GM19043 (cell line): ENCODE results near the gene IRF6.

Source experiments
- ATAC-seq: cut with Tn5 transposase; IDR thresholded peaks from one replicate; pipeline ENCODE4 v1.9.1; 2021; ENCODE audit warnings: low read depth; ENCODE audit not compliant: unreplicated experiment

IRF6 gene

GRCh38 chr1:209790286-209791193 is 15.4 kb downstream of the IRF6 start:
- ATAC-seq = no peak

GRCh38 chr1:209789245-209789644 is 16.7 kb downstream of the IRF6 start:
- ATAC-seq = no peak

GRCh38 chr1:209787551-209787950 is 18.4 kb downstream of the IRF6 start:
- ATAC-seq = no peak

- ATAC-seq = no peak
Observed at GRCh38 chr1:209786146-209786545, 19.8 kb downstream of the IRF6 start.

GRCh38 chr1:209785592-209785991 is 20.4 kb downstream of the IRF6 start:
- no peak for ATAC-seq

GRCh38 chr1:209784265-209785169 is 21.4 kb downstream of the IRF6 start, which contains the start of gene C1orf74:
Gene C1orf74, minus strand, starts transcription at chr1:209784559. Its CDS starts 925 bp downstream, at chr1:209783634.
- peak; percentile 100 for ATAC-seq

- ATAC-seq = no peak
Observed at GRCh38 chr1:209783386-209783785, 22.6 kb downstream of the IRF6 start.

- ATAC-seq = no peak
Observed at GRCh38 chr1:209780268-209780667, 25.7 kb downstream of the IRF6 start.

- no peak for ATAC-seq
Observed at GRCh38 chr1:209778102-209778501, 27.8 kb downstream of the IRF6 start.

GRCh38 chr1:209777587-209777986 is 28.4 kb downstream of the IRF6 start:
- no peak for ATAC-seq

- ATAC-seq = no peak
Observed at GRCh38 chr1:209775678-209776077, 30.3 kb downstream of the IRF6 start.

GRCh38 chr1:209774592-209774991 is 31.4 kb downstream of the IRF6 start:
- ATAC-seq = peak; percentile 72

GRCh38 chr1:209772126-209772525 is 33.8 kb downstream of the IRF6 start:
- ATAC-seq = no peak

- no peak for ATAC-seq
Observed at GRCh38 chr1:209770636-209771415, 35.1 kb downstream of the IRF6 start.

GRCh38 chr1:209769971-209770370 is 36.0 kb downstream of the IRF6 start:
- ATAC-seq = no peak

- ATAC-seq = peak; percentile 77
Observed at GRCh38 chr1:209769171-209769904, 36.6 kb downstream of the IRF6 start.

- ATAC-seq = peak; percentile 71
Observed at GRCh38 chr1:209768354-209768774, 37.6 kb downstream of the IRF6 start.

- ATAC-seq = no peak
Observed at GRCh38 chr1:209767706-209768105, 38.2 kb downstream of the IRF6 start.

- no peak for ATAC-seq
Observed at GRCh38 chr1:209767096-209767495, 38.8 kb downstream of the IRF6 start.

- ATAC-seq = no peak
Observed at GRCh38 chr1:209766051-209766450, 39.9 kb downstream of the IRF6 start.
